ENCODE measurements around the gene NGEF.

- TF ChIP-seq, protein P1, sequence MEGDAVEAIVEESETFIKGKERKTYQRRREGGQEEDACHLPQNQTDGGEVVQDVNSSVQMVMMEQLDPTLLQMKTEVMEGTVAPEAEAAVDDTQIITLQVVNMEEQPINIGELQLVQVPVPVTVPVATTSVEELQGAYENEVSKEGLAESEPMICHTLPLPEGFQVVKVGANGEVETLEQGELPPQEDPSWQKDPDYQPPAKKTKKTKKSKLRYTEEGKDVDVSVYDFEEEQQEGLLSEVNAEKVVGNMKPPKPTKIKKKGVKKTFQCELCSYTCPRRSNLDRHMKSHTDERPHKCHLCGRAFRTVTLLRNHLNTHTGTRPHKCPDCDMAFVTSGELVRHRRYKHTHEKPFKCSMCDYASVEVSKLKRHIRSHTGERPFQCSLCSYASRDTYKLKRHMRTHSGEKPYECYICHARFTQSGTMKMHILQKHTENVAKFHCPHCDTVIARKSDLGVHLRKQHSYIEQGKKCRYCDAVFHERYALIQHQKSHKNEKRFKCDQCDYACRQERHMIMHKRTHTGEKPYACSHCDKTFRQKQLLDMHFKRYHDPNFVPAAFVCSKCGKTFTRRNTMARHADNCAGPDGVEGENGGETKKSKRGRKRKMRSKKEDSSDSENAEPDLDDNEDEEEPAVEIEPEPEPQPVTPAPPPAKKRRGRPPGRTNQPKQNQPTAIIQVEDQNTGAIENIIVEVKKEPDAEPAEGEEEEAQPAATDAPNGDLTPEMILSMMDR (IDR thresholded peaks at IDR 0.05), result no peak
- no peak for TF ChIP-seq EZH2 (IDR thresholded peaks at IDR 0.05)
Observed at GRCh38 chr2:233058717-233059546, 45.9 kb upstream of the NGEF start.

All from neural progenitor cell (in vitro differentiated cells).